Astrocyte (in vitro differentiated cells and primary cell): Measurements from ENCODE around the gene GRK2.

ENCODE experiments used
- EZH2 ChIP-seq: IDR thresholded peaks from 2 replicates; pipeline ENCODE4 v1.6.1; 2012; ENCODE audit warnings: mild to moderate bottlenecking, low read length, inconsistent platforms; ENCODE audit not compliant: insufficient read depth
- TF ChIP-seq, protein P1 (sequence below): IDR thresholded peaks from 2 replicates; pipeline ENCODE4 v1.5.1; 2011; ENCODE audit warnings: low read depth, mild to moderate bottlenecking, inconsistent platforms, low read length, moderate library complexity; ENCODE audit not compliant: insufficient read depth

DNA sequence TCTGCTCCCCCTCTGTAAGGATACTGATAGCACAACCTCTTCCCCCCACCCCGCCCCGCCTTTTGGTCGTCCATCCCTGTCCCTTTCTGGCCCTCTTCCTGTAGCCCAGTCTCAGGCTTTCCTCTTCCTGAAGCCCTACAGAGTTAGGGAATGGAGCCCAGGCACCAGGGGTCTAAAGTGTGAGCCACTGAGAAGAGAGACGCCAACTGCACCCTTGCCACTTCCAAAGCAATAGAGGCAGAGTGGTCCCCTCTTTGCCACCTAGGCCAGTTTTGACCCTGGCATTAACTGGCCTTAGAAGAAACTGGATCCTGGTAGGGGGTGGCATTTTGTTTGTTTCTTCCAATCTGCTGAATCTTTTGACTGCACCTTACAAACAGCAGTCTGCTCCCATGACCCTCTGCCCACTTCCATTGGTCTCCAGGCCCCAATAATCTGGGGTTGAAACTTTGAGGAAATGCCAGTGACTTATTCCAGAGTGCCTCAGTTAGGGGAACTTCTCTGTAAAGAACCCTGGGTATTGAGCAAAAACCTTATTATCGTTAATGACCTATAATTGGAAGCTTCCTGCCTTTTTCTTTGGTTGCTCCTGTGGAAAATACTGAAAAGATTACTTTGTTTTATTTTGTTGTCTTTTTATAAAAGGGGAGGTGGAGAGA, 9.7 kb upstream of the GRK2 start:
- TF ChIP-seq, protein P1, sequence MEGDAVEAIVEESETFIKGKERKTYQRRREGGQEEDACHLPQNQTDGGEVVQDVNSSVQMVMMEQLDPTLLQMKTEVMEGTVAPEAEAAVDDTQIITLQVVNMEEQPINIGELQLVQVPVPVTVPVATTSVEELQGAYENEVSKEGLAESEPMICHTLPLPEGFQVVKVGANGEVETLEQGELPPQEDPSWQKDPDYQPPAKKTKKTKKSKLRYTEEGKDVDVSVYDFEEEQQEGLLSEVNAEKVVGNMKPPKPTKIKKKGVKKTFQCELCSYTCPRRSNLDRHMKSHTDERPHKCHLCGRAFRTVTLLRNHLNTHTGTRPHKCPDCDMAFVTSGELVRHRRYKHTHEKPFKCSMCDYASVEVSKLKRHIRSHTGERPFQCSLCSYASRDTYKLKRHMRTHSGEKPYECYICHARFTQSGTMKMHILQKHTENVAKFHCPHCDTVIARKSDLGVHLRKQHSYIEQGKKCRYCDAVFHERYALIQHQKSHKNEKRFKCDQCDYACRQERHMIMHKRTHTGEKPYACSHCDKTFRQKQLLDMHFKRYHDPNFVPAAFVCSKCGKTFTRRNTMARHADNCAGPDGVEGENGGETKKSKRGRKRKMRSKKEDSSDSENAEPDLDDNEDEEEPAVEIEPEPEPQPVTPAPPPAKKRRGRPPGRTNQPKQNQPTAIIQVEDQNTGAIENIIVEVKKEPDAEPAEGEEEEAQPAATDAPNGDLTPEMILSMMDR = no peak
- no peak for TF ChIP-seq EZH2
